Activated CD4-positive, alpha-beta T cell treated with anti-CD3 and anti-CD28 coated beads, Interleukin-2, amount 50 U/mL, for 16 hours (primary cell): ENCODE data around the gene POU2AF2.
"Not testable (repeated sequence)": the region's sequence is repeated elsewhere in the genome, so short reads cannot be mapped to it uniquely, and the experiment has no call there.

Experiments
- DNase-seq: peaks from one replicate; pipeline ENCODE4 v3.0.0-alpha.2; 2020

Gene POU2AF2

GRCh38 chr11:111260811-111261210, 15.3 kb downstream of the POU2AF2 start:
- no peak for DNase-seq

- DNase-seq, result no peak
Observed at GRCh38 chr11:111264646-111265045, 19.1 kb downstream of the POU2AF2 start.

GRCh38 chr11:111265421-111265820, 19.9 kb downstream of the POU2AF2 start:
- no peak for DNase-seq

GRCh38 chr11:111268303-111268702, 22.8 kb downstream of the POU2AF2 start:
- DNase-seq, result not testable (repeated sequence)

GRCh38 chr11:111269146-111269868, 23.8 kb downstream of the POU2AF2 start:
- DNase-seq, result no peak

GRCh38 chr11:111272420-111272819, 26.9 kb downstream of the POU2AF2 start:
- no peak for DNase-seq

- DNase-seq, result no peak
Observed at GRCh38 chr11:111282562-111283075, 37.1 kb downstream of the POU2AF2 start.

- DNase-seq, result no peak
Observed at GRCh38 chr11:111283945-111284481, 38.5 kb downstream of the POU2AF2 start.

GRCh38 chr11:111285189-111286091, 39.9 kb downstream of the POU2AF2 start:
- DNase-seq, result no peak

- DNase-seq, result no peak
Observed at GRCh38 chr11:111291764-111292163, 46.2 kb downstream of the POU2AF2 start.

GRCh38 chr11:111292408-111292807, 46.9 kb downstream of the POU2AF2 start:
- not testable (repeated sequence) for DNase-seq

- no peak for DNase-seq
Observed at GRCh38 chr11:111296196-111296595, 50.7 kb downstream of the POU2AF2 start.

- DNase-seq, result no peak
Observed at GRCh38 chr11:111297696-111298095, 52.2 kb downstream of the POU2AF2 start.

- DNase-seq, result no peak
Observed at GRCh38 chr11:111298413-111299100, 53.0 kb downstream of the POU2AF2 start, which contains the start of gene POU2AF3. POU2AF3 (plus strand) TSS chr11:111298546; CDS start chr11:111298582, 36 bp downstream.

- DNase-seq, result no peak
Observed at GRCh38 chr11:111299101-111300026, 53.8 kb downstream of the POU2AF2 start.

GRCh38 chr11:111300569-111300968, 55.0 kb downstream of the POU2AF2 start:
- no peak for DNase-seq

GRCh38 chr11:111301004-111301841, 55.7 kb downstream of the POU2AF2 start:
- no peak for DNase-seq

GRCh38 chr11:111301842-111302118, 56.3 kb downstream of the POU2AF2 start:
- DNase-seq, result no peak

- DNase-seq, result no peak
Observed at GRCh38 chr11:111302298-111302697, 56.8 kb downstream of the POU2AF2 start.

GRCh38 chr11:111303461-111303860, 57.9 kb downstream of the POU2AF2 start:
- DNase-seq, result no peak
